ENCODE data around the gene AUTS2.

Gene AUTS2

GRCh38 chr7:70833726-70834125 is 1235.5 kb downstream of the AUTS2 start:
- Histone ChIP-seq H3K36me3 (no peaks in the 10 kb centered on the region), H3K27ac (no peak overlapping the region), H3K4me3 (ENCODE audit: low read depth, low read length) (no peak overlapping the region), H3K9me3 (ENCODE audit: severe bottlenecking) (peaks cover 5% of the 10 kb centered on the region), H3K27me3 (ENCODE audit: insufficient read depth, low read depth, severe bottlenecking) (peaks cover 3% of the 10 kb centered on the region)
- no peak for TF ChIP-seq CTCF (IDR thresholded peaks at IDR 0.05; ENCODE audit: low read depth, low read length)
- no peak for DNase-seq

GRCh38 chr7:70834424-70834823 is 1236.1 kb downstream of the AUTS2 start:
- TF ChIP-seq CTCF (IDR thresholded peaks at IDR 0.05; ENCODE audit: low read depth, low read length) = no peak
- DNase-seq = no peak
- Histone ChIP-seq H3K36me3 (no peaks in the 10 kb centered on the region), H3K27me3 (ENCODE audit: insufficient read depth, low read depth, severe bottlenecking) (no peaks in the 10 kb centered on the region), H3K4me3 (ENCODE audit: low read depth, low read length) (no peak overlapping the region), H3K27ac (no peak overlapping the region), H3K9me3 (ENCODE audit: severe bottlenecking) (peaks cover 5% of the 10 kb centered on the region)

- no peak for DNase-seq
- no peaks in the 10 kb centered on the region for H3K27me3 ChIP-seq (ENCODE audit: insufficient read depth, low read depth, severe bottlenecking)
Measured at GRCh38 chr7:70835658-70836057, 1237.4 kb downstream of the AUTS2 start.

GRCh38 chr7:70836279-70836678 is 1238.0 kb downstream of the AUTS2 start:
- no peak overlapping the region for H3K4me3 ChIP-seq (ENCODE audit: low read depth, low read length)
- peaks cover 5% of the 10 kb centered on the region for H3K9me3 ChIP-seq (ENCODE audit: severe bottlenecking)
- no peak overlapping the region for H3K27ac ChIP-seq
- no peaks in the 10 kb centered on the region for H3K36me3 ChIP-seq
- no peak for TF ChIP-seq CTCF (IDR thresholded peaks at IDR 0.05; ENCODE audit: low read depth, low read length)
- DNase-seq = no peak
- no peaks in the 10 kb centered on the region for H3K27me3 ChIP-seq (ENCODE audit: insufficient read depth, low read depth, severe bottlenecking)

More at GRCh38 chr7:70835658-70836057, 1237.4 kb downstream of the AUTS2 start:
- H3K36me3 ChIP-seq = no peaks in the 10 kb centered on the region
- H3K27ac ChIP-seq = no peak overlapping the region
- H3K9me3 ChIP-seq (ENCODE audit: severe bottlenecking) = peaks cover 5% of the 10 kb centered on the region
- no peak overlapping the region for H3K4me3 ChIP-seq (ENCODE audit: low read depth, low read length)
- no peak for TF ChIP-seq CTCF (IDR thresholded peaks at IDR 0.05; ENCODE audit: low read depth, low read length)

- no peaks in the 10 kb centered on the region for H3K27me3 ChIP-seq (ENCODE audit: insufficient read depth, low read depth, severe bottlenecking)
- no peaks in the 10 kb centered on the region for H3K36me3 ChIP-seq
- H3K9me3 ChIP-seq (ENCODE audit: severe bottlenecking) = peaks cover 5% of the 10 kb centered on the region
- H3K27ac ChIP-seq = no peak overlapping the region
- H3K4me3 ChIP-seq (ENCODE audit: low read depth, low read length) = no peak overlapping the region
- TF ChIP-seq CTCF (IDR thresholded peaks at IDR 0.05; ENCODE audit: low read depth, low read length) = no peak
- DNase-seq = no peak
Measured at GRCh38 chr7:70836946-70837345, 1238.7 kb downstream of the AUTS2 start.

- H3K36me3 ChIP-seq = no peaks in the 10 kb centered on the region
- TF ChIP-seq CTCF (IDR thresholded peaks at IDR 0.05; ENCODE audit: low read depth, low read length) = no peak
- no peak overlapping the region for H3K4me3 ChIP-seq (ENCODE audit: low read depth, low read length)
- H3K27me3 ChIP-seq (ENCODE audit: insufficient read depth, low read depth, severe bottlenecking) = no peaks in the 10 kb centered on the region
- peak; percentile 49 for DNase-seq
- peaks cover 5% of the 10 kb centered on the region for H3K9me3 ChIP-seq (ENCODE audit: severe bottlenecking)
- H3K27ac ChIP-seq = no peak overlapping the region
Measured at GRCh38 chr7:70837589-70837988, 1239.3 kb downstream of the AUTS2 start.
